K562 (cell line): ENCODE data around the gene CYP2B6. TPM values are rescaled to one million over a fixed set of nuclear protein-coding genes. Genes with fewer than 3 reads are reported as not detected.
A peak's percentile ranks its signal among the peaks of the same experiment; 100 is the strongest.

ENCODE experiments used
- ATAC-seq: fragments of 200-7000 bp; cut with Tn5 transposase; 3 replicates; pipeline ENCODE4 v1.9.1; 2020; ENCODE audit warnings: moderate library complexity
- BruUV-seq: library from RNA; stranded (reverse); fragments of 400-500 nt; replicated peaks from 2 replicates; lab custom pipeline; 2021; lab: Mats Ljungman, UMichigan
- CTCF ChIA-PET: fragments of 300-600 bp; formaldehyde crosslinking; extraction: SDS; loops from one replicate; lab custom pipeline; 2021; ENCODE audit warnings: low intra/inter-chr PET ratio; lab: Yijun Ruan, JAX
- POLR2A ChIA-PET: fragments of 300-600, 350-650 bp; sonication (Branson Sonifier 250); formaldehyde crosslinking; extraction: SDS; loops from one replicate; lab custom pipeline; 2021; ENCODE audit warnings: antibody characterized with exemption, inconsistent platforms; lab: Yijun Ruan, JAX
- DNase-seq, 4 experiments: peaks; one replicate each; pipeline versions ENCODE4 v3.0.0 to v3.0.0-alpha.2; 2011 to 2018; ENCODE audit warnings: low spot score in 3 of 4, mixed read lengths in 3 of 4; ENCODE audit errors: extremely low read depth in 1 of 4
- FAIRE-seq: peaks from 2 replicates; lab custom pipeline; 2011; peaks lifted over from hg19 to GRCh38; lab: Jason Lieb, UNC
- H2AFZ ChIP-seq: 2 replicates; pipeline ENCODE4 v1.6.0; 2011; ENCODE audit warnings: low read depth, low read length, control low read depth, inconsistent platforms
- H3K27ac ChIP-seq: fragments of 200-600 bp; 3 replicates; pipeline ENCODE4 v1.8.0; 2011; ENCODE audit warnings: low read depth, mild to moderate bottlenecking, control low read depth, inconsistent platforms, low read length, moderate library complexity, mixed read lengths; ENCODE audit errors: extremely low read depth
- H3K27me3 ChIP-seq, 2 experiments: fragments of 300-600 bp in 1 of 2; 2 replicates in 1 of 2; 3 replicates in 1 of 2; pipeline versions ENCODE4 v1.6.0 to v1.8.0; 2011; ENCODE audit warnings: inconsistent platforms in 2 of 2, low read length in 2 of 2, mild to moderate bottlenecking in 1 of 2, mixed read lengths in 1 of 2, moderate library complexity in 1 of 2; ENCODE audit not compliant: control insufficient read depth in 2 of 2, insufficient read depth in 2 of 2
- H3K36me3 ChIP-seq: fragments of 300-600 bp; 3 replicates; pipeline ENCODE4 v1.8.0; 2011; ENCODE audit warnings: mild to moderate bottlenecking, low read length, inconsistent platforms; ENCODE audit not compliant: control insufficient read depth, insufficient read depth
- H3K4me1 ChIP-seq, 2 experiments: fragments of 200-600 bp in 1 of 2; replicated peaks in 1 of 2; 2 replicates in 1 of 2; 3 replicates in 1 of 2; pipeline versions ENCODE4 v1.5.1 to v1.8.0; 2011; ENCODE audit warnings: inconsistent platforms in 2 of 2, low read length in 2 of 2, mild to moderate bottlenecking in 1 of 2, mixed read lengths in 1 of 2, moderate library complexity in 1 of 2; ENCODE audit not compliant: control insufficient read depth in 2 of 2, insufficient read depth in 2 of 2
- H3K4me2 ChIP-seq: 2 replicates; pipeline ENCODE4 v1.6.1; 2011; ENCODE audit warnings: low read length, control low read depth, inconsistent platforms, mixed read lengths; ENCODE audit not compliant: insufficient read depth
- H3K4me3 ChIP-seq: fragments of 200-600 bp; sonication (generic), shearing (Covaris generic); 2 replicates; pipeline ENCODE4 v1.5.1; 2016; ENCODE audit warnings: control low read depth, inconsistent platforms
- H3K79me2 ChIP-seq: fragments of 200-600 bp; 3 replicates; pipeline ENCODE4 v1.8.0; 2011; ENCODE audit warnings: low read length, inconsistent platforms; ENCODE audit not compliant: control insufficient read depth, insufficient read depth
- H3K9ac ChIP-seq, 2 experiments: 2 replicates each; pipeline versions ENCODE4 v1.6.0 to v1.6.1; 2011; ENCODE audit warnings: low read depth in 2 of 2, low read length in 2 of 2, control low read depth in 1 of 2, inconsistent platforms in 1 of 2, mild to moderate bottlenecking in 1 of 2, mixed read lengths in 1 of 2; ENCODE audit not compliant: insufficient read depth in 1 of 2
- H3K9me1 ChIP-seq: one replicate; pipeline ENCODE4 v1.6.0; 2011; ENCODE audit warnings: inconsistent platforms, mild to moderate bottlenecking, low read length, moderate library complexity; ENCODE audit not compliant: control insufficient read depth, insufficient read depth
- H3K9me3 ChIP-seq: replicated peaks from 2 replicates; pipeline ENCODE4 v1.5.1; 2011; ENCODE audit warnings: low read depth, low read length, inconsistent platforms; ENCODE audit not compliant: control insufficient read depth, insufficient read depth
- H4K20me1 ChIP-seq: replicated peaks from 2 replicates; pipeline ENCODE4 v1.6.1; 2011; ENCODE audit warnings: low read length, inconsistent platforms, mixed read lengths; ENCODE audit not compliant: control insufficient read depth, insufficient read depth
- PRDM10 ChIP-seq: fragments of 450-650 bp; IDR thresholded peaks from 2 replicates; pipeline ENCODE4 v1.6.1; 2018; ENCODE audit not compliant: partially characterized antibody
- ZNF699 ChIP-seq: fragments of 250-450 bp; sonication (Bioruptor Pico); IDR thresholded peaks from 2 replicates; pipeline ENCODE4 v1.8.0; 2021; ENCODE audit warnings: mild to moderate bottlenecking, moderate library complexity; ENCODE audit not compliant: insufficient replicate concordance
- WGBS: fragments of 100-300 bp; shearing (Covaris generic); methylation state at CpG from one replicate; pipeline ENCODE4 v1.1.6; 2016; ENCODE audit warnings: low coverage, mixed read lengths; ENCODE audit not compliant: insufficient coverage; ENCODE audit errors: missing lambda C conversion rate; 5-methylcytosine and 5-hydroxymethylcytosine counted together
- in situ Hi-C: fragments of 300-500 bp; cut with MboI; formaldehyde crosslinking; loops from 4 replicates; pipeline ENCODE4 v1.15.0; 2018; ENCODE audit warnings: inconsistent platforms, mixed read lengths
- intact Hi-C: fragments of 100-400 bp; cut with micrococcal nuclease; formaldehyde crosslinking; loops from 2 replicates; pipeline ENCODE4 v1.14.2; 2022
- polyA plus RNA-seq, 8 experiments: library from polyadenylated mRNA; depleted of rRNA in 4 of 8; stranded (reverse) in 5 of 8; unstranded in 3 of 8; fragments of >200 nt; fragmentation: Nextera tagmentation in 2 of 8; fragmentation: Illumina TruSeq in 1 of 8; extraction: Ambion mirVana in 2 of 8; extraction: Trizol in 1 of 8; gene quantifications; 2 replicates each; pipeline versions ENCODE4 v1.2.1 to v1.2.3, GENCODE V29; 2011 to 2014; ENCODE audit warnings: inconsistent platforms in 1 of 8, missing spikeins in 1 of 8
- total RNA-seq, 7 experiments: library from RNA; depleted of rRNA in 6 of 7; stranded (reverse); fragments of >200 nt in 6 of 7; fragmentation: Illumina TruSeq in 2 of 7; extraction: Trizol in 2 of 7; gene quantifications; 2 replicates each; pipeline versions ENCODE4 v1.2.1 to v1.2.3, GENCODE V29; 2011 to 2021; ENCODE audit warnings: low replicate concordance in 1 of 7

Gene CYP2B6
- total and polyA plus RNA-seq, 9 of the 15 experiments (the other 6 are each of a cell fraction or from before 2014, with no cell fraction given): 0.04 TPM; not detected in 8

DNA sequence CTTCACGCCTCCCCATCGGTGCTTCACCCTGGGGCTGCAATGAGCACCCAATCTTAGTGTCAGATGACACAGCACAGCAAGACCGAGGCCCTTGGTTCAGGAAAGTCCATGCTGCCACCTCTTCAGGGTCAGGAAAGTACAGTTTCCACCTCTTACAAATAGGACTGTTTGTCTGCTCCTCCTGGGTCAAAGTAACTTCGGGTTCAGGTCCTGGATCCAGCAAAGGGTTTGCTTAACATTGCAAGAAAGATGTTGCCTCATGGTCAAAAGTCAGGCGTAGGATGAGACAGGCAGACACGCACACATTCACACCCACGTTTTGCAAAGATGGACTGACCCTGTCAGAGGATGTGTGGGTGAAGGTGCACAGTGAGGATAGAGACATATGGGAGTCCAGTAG is 1.6 kb upstream of the CYP2B6 start:
- no peaks in the 10 kb centered on the region for H4K20me1 ChIP-seq
- TF ChIP-seq PRDM10 (peak; percentile 88), ZNF699 (CRISPR knock-in tag) (no peak)
- TF ChIP-seq, all 486 proteins: peak for 1
- in situ Hi-C loops: no loop called here
- CTCF ChIA-PET: no interaction called here
- intact Hi-C loops: no loop called here
- FAIRE-seq (no peak), DNase-seq (no peak), ATAC-seq (no peak)
- H3K27me3 ChIP-seq: peaks cover 11 to 26% of the 10 kb centered on the region in 2 experiments; a peak in 4 of 5 replicates
- H3K9ac ChIP-seq: no peak overlapping the region
- no peak overlapping the region for H3K27ac ChIP-seq
- no TSS peak for BruUV-seq
- H3K9me3 ChIP-seq: no peaks in the 10 kb centered on the region
- peaks cover 3% of the 10 kb centered on the region for H3K9me1 ChIP-seq
- no peaks in the 10 kb centered on the region for H3K79me2 ChIP-seq
- H2AFZ ChIP-seq: no peak overlapping the region
- H3K4me3 ChIP-seq: no peak overlapping the region
- POLR2A ChIA-PET: no interaction called here
- H3K4me2 ChIP-seq: no peak overlapping the region
- H3K4me1 ChIP-seq: no peaks in the 10 kb centered on the region
- no peaks in the 10 kb centered on the region for H3K36me3 ChIP-seq
- WGBS: 1% methylated on average over 7 of the region's 7 CpGs
